ENCODE measurements around the gene KLHDC1.
"Not testable (repeated sequence)": the region's sequence is repeated elsewhere in the genome, so short reads cannot be mapped to it uniquely, and the experiment has no call there.

Gene KLHDC1

GRCh38 chr14:49778421-49778820 lies 85.5 kb downstream of the KLHDC1 start:
- no peak overlapping the region for H3K4me3 ChIP-seq (ENCODE audit: low read depth, low read length)
- TF ChIP-seq CTCF (IDR thresholded peaks at IDR 0.05; ENCODE audit: borderline replicate concordance, insufficient read depth, low read depth, low read length): no peak

- H3K4me3 ChIP-seq (ENCODE audit: low read depth, low read length): not testable (repeated sequence)
These were observed 88.1 kb downstream of the KLHDC1 start for GRCh38 chr14:49781040-49781439.

- no peak overlapping the region for H3K4me3 ChIP-seq (ENCODE audit: low read depth, low read length)
- TF ChIP-seq CTCF (IDR thresholded peaks at IDR 0.05; ENCODE audit: borderline replicate concordance, insufficient read depth, low read depth, low read length): no peak
These were observed 90.6 kb downstream of the KLHDC1 start for GRCh38 chr14:49783394-49784014.

- H3K4me3 ChIP-seq (ENCODE audit: low read depth, low read length): no peak overlapping the region
- TF ChIP-seq CTCF (IDR thresholded peaks at IDR 0.05; ENCODE audit: borderline replicate concordance, insufficient read depth, low read depth, low read length): no peak
These were observed 93.4 kb downstream of the KLHDC1 start for GRCh38 chr14:49786315-49786714.

GRCh38 chr14:49792618-49793017 lies 99.7 kb downstream of the KLHDC1 start:
- no peak for TF ChIP-seq CTCF (IDR thresholded peaks at IDR 0.05; ENCODE audit: borderline replicate concordance, insufficient read depth, low read depth, low read length)
- H3K4me3 ChIP-seq (ENCODE audit: low read depth, low read length): no peak overlapping the region

- no peak overlapping the region for H3K4me3 ChIP-seq (ENCODE audit: low read depth, low read length)
- TF ChIP-seq CTCF (IDR thresholded peaks at IDR 0.05; ENCODE audit: borderline replicate concordance, insufficient read depth, low read depth, low read length): no peak
These were observed 103.1 kb downstream of the KLHDC1 start for GRCh38 chr14:49796025-49796424.

All from GM12875 (cell line).